Measurements from ENCODE around the gene JAK2. TPM values are rescaled to one million over a fixed set of nuclear protein-coding genes. Genes with fewer than 3 reads are reported as not detected.

Gene JAK2
- polyA plus RNA-seq, 2 of the 4 experiments (the other 2 are of a cell fraction), result 2.9 to 7.7 TPM

GRCh38 chr9:5085993-5086392 lies 100.9 kb downstream of the JAK2 start (continued):
- no peak for TF ChIP-seq HDAC2 (IDR thresholded peaks at IDR 0.05)
- TF ChIP-seq TP53 (CRISPR knock-in tag; IDR thresholded peaks at IDR 0.05), result no peak
- TF ChIP-seq USF2 (IDR thresholded peaks at IDR 0.05), result no peak
- TF ChIP-seq MYC (IDR thresholded peaks at IDR 0.05; ENCODE audit: borderline replicate concordance, low read length), result no peak
- no peak for TF ChIP-seq MAFK (IDR thresholded peaks at IDR 0.05; ENCODE audit: partially characterized antibody)
- no peak for TF ChIP-seq ATOH8 (CRISPR knock-in tag; IDR thresholded peaks at IDR 0.05; ENCODE audit: low read depth)
- no peak for TF ChIP-seq ZNF302 (CRISPR knock-in tag; IDR thresholded peaks at IDR 0.05)

- POLR2A ChIA-PET, result no interaction called here
- no peak for TF ChIP-seq JUN (IDR thresholded peaks at IDR 0.05)
- no peak for TF ChIP-seq MYC (IDR thresholded peaks at IDR 0.05; ENCODE audit: borderline replicate concordance, low read length)
These were observed 104.7 kb downstream of the JAK2 start for GRCh38 chr9:5089737-5090136.

GRCh38 chr9:5095795-5096194 lies 110.7 kb downstream of the JAK2 start:
- Histone ChIP-seq H3K27ac (no peak overlapping the region), H3K4me1 (no peaks in the 10 kb centered on the region), H3K4me3 (no peak overlapping the region), H3K4me2 (no peak overlapping the region), H3K9me3 (no peaks in the 10 kb centered on the region)
- DNase-seq (ENCODE audit: low read depth in 1 of 2, low spot score in 1 of 2) (no peak), ATAC-seq (no peak), FAIRE-seq (no peak)
- 90% methylated on average over 2 of the region's 2 CpGs for WGBS (ENCODE audit: missing lambda C conversion rate)
- ChIA-PET CTCF (no interaction called here), POLR2A (no interaction called here)
- TF ChIP-seq ZC3H11A (IDR thresholded peaks at IDR 0.05) (no peak), HOXA7 (CRISPR knock-in tag; IDR thresholded peaks at IDR 0.05) (no peak), CBX8 (IDR thresholded peaks at IDR 0.05) (no peak), HEYL (CRISPR knock-in tag; IDR thresholded peaks at IDR 0.05) (no peak), HOXB13 (CRISPR knock-in tag; IDR thresholded peaks at IDR 0.05; ENCODE audit: low read depth) (no peak), JUNB (IDR thresholded peaks at IDR 0.05) (no peak), RAD21 (conservative IDR thresholded peaks at IDR 0.05 in 1 of 2, IDR thresholded peaks at IDR 0.05 in 1 of 2) (no peak), GATA3 (IDR thresholded peaks at IDR 0.05; ENCODE audit: borderline replicate concordance) (no peak), EHF (CRISPR knock-in tag; IDR thresholded peaks at IDR 0.05) (no peak), MYC (IDR thresholded peaks at IDR 0.05; ENCODE audit: borderline replicate concordance, low read length) (no peak), KDM5A (IDR thresholded peaks at IDR 0.05) (no peak), EHMT2 (IDR thresholded peaks at IDR 0.05; ENCODE audit: low read depth) (no peak), ZSCAN20 (CRISPR knock-in tag; IDR thresholded peaks at IDR 0.05) (no peak), KDM1A (IDR thresholded peaks at IDR 0.05; ENCODE audit: low read depth) (no peak), TFCP2L1 (CRISPR knock-in tag; IDR thresholded peaks at IDR 0.05) (no peak), RARB (CRISPR knock-in tag; IDR thresholded peaks at IDR 0.05) (no peak), NFE2L2 (conservative IDR thresholded peaks at IDR 0.05; ENCODE audit: low read length) (no peak), POLR2A (IDR thresholded peaks at IDR 0.05; ENCODE audit: low read length) (no peak), FOSB (CRISPR knock-in tag; IDR thresholded peaks at IDR 0.05) (no peak), RFX5 (IDR thresholded peaks at IDR 0.05) (no peak)

More at GRCh38 chr9:5089737-5090136, 104.7 kb downstream of the JAK2 start:
- DNase-seq (ENCODE audit: low read depth in 1 of 2, low spot score in 1 of 2), result no peak
- Histone ChIP-seq H3K27ac (no peak overlapping the region), H3K4me2 (no peak overlapping the region), H3K9me3 (no peaks in the 10 kb centered on the region), H3K4me3 (no peak overlapping the region), H3K4me1 (no peaks in the 10 kb centered on the region)
- no peak for FAIRE-seq
- CTCF ChIA-PET, result no interaction called here
- ATAC-seq, result no peak
- 93% methylated on average over 2 of the region's 2 CpGs for WGBS (ENCODE audit: missing lambda C conversion rate)

Measured in A549 (cell line).